ENCODE results near the gene FOXP1.
"Not testable (repeated sequence)": the region's sequence is repeated elsewhere in the genome, so short reads cannot be mapped to it uniquely, and the experiment has no call there.

The FOXP1 gene

DNA sequence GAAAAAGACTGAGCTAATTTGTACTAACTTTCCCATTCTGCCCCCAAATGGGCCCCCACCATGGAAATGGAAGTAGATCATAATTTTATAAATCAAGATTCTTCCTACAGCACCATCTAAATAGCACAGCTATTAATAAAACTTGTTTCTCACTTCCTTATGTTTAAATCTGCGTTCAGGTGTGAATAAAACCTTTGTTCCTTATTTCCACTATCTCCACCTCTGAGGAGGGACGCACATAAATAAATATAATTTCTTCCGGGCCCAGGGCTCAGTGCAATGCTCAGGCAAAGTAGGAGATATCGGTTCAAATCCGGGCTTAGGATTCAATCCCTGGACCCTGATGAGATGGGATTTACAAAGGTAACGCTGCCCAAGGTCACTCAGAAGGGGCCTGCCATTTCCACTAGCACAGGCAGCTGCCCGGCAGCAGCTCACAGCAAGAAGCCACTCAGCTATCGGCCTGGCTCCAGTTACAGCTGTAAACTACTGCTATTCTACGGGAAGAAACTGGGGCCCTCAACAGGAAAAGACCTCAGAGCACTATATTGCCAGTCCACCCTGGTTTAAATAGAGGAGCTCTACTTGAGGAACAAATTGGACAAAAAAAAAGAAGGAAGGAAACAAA is 52.5 kb downstream of the FOXP1 start:
- no peak for DNase-seq (ENCODE audit: low spot score)

DNA sequence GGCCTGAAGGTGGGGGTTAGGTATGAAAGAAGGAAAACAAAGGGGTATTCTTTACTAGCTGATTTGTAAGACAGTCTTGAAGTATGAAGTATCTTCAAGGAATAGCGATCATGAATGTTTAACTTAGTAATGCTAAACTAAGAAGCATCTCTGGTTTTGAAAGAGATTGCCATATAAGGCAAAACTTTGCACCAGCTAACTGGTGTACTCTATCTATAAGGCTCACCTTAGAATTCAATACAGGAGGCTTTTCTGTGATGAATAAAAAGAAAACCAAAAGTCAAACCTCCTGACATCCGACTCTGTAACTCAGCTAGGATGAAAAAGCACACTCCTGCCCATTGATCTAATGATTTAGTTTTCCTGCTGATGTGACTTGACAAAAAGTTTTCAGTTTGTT is 54.7 kb downstream of the FOXP1 start:
- no peak for DNase-seq (ENCODE audit: low spot score)

DNA sequence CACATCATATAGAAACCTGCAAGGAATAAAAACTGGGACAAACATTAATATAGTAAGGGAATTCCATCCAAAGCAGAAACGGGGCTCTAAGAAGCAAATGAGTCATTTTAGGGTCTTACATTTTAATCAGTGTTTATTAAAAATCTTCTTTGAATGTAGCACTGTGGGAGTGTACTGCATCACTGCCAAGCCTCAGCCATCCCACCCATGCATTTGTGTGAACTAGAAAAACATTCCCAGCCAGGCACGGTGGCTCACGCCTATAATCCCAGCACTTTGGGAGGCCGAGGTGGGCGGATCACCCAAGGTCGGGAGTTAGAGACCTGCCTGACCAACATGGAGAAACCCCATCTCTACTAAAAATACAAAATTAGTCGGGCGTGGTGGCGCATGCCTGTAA is 57.1 kb downstream of the FOXP1 start:
- DNase-seq (ENCODE audit: low spot score), result not testable (repeated sequence)

DNA sequence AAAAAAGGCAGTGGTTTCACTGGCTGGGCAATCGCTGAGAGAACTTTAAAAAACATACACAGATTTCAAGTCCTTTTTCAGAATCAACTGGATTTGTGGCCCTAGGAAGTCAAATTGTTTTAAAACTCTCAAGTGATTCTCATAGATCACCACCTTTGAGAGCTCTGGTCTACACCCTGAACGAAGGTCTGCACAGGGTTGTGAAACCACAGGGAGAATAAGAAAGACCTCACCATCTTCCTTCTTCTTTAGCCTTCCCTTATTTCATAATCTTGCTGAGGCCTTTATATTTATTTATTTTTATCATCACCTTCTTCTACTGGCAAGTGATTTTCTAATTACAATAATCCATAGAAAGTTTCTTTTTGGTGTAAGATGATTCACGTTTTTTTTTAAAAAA is 58.1 kb downstream of the FOXP1 start:
- no peak for DNase-seq (ENCODE audit: low spot score)

DNA sequence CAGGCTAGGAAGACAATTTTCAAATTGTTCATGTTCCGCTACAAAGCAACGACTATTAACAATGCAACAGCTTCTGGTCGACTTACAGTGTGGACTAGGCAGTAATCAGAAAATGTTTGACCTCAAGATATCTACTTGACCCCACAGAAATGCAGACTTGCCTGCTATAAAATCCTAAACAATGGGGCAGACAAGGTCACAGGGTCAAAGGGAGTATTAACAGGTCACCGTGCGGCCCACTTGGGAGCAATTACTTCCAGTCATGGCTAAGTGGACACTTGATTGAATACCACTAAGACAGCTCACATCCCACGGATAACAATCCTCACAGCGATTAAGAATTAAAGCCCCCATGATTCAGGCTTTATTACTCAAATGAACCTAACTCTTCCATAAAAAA is 58.9 kb downstream of the FOXP1 start:
- no peak for DNase-seq (ENCODE audit: low spot score)

DNA sequence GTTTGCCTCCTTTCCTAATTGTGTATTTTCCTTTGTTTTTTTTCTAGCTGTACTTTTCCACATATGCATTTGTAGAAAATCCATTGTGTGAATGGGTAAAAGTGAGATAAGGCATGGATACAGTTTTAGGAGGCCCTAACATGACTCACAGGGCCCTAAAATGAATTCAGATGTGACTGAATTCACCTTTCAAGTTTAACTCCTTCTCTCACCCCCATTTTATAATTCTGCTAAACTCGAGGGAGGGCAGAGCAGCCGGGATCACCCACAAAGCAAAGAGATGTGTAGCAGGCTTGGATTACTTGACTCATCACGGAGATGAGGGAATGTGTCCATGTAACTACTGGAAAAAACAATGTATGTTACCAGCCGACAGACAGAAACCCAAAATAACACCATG is 59.9 kb downstream of the FOXP1 start:
- no peak for DNase-seq (ENCODE audit: low spot score)

DNA sequence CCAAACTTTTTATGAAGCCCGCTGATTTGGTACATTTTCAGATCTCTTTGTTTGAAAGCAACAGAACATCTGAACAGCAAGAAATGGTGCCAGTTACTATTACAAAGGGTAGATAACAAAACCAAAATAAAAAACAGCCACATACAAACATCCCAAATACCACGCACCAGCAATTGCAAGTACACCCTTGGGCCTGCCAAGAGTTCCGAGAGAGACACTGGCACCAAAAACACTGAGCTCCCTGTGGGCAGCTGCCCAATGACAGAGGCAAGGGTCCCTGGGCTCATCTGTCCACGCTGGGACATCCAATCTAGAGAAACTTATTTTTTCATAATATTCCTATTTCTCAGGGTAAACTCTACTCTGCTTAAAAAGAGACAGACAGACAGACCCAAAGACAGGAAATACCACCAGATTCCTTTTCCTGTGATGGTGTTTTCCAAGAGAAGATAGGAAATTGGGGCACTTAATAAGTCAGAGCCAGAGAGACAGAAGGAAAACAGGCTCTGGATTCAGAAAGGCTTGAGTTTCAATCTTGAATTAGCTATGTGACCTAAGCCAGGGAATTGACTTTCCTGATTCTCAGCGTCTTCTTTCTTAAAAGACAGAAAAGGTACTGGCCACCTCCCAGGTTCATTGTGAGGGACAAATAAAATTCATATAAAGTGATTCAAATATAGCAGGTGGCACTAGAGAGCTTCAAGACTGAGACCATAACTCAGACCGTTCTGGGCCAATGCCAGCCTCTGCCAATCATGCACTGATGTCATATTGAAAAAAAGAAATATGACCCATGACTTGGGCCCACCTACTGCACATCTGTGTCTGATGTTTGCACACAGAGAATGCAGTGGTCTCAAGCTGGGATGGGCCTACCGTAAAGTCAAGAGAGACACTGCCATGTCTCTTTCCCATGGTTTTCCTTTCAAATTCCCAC is 61.3 kb downstream of the FOXP1 start:
- no peak for DNase-seq (ENCODE audit: low spot score)

DNA sequence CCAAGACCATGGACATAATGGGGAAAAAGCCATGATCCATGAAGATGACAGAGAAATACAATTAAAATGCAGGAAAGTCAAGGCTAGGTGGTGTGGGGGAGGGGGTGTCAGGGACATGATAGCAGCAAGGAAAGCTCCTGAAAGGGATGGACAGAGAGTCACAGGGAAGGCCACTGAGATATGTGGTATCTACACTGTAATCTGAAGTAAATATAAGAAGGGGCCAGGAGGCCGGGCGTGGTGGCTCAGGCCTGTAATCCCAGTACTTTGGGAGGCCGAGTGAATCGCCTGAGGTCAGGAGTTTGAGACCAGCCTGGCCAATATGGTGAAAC is 62.5 kb downstream of the FOXP1 start:
- DNase-seq (ENCODE audit: low spot score), result no peak

DNA sequence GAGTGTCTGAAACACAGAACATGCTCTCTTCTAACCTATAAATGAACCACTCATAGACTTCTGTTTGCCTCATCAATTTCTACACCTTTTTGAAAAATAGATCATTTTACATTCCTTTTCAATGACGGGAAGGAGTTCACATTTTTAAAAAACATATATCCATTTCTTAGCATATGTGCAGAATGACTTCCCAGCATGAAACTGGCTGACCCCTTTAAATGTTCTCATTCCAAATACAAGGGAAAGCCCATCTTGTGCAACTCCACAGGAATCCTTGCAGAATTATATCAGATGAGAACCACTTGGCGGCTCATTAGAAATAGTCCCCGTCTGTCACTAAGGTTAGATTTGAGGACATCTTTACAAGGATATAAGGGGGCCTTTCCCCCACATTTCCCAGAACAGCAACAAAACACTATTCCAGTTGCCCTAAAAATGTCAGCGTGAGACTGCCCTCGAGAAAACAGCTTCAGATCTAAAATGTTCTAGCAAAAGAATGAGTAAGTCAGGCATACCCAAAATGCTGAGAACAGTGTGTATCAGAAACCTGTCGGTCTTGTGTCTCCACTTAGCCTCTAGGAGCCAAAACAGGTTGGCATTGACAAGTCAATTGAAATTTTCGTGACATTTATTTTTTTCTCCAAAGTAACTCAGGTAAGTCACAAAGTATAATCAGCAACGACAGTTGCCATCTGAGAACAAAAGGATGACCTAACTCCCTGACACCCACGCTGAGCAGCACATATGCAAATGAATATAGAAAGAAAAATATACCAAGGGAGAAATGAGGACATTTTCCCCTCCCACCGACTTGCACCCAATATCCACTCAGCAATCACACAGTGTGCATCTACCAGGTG is 63.1 kb downstream of the FOXP1 start:
- DNase-seq (ENCODE audit: low spot score), result no peak

DNA sequence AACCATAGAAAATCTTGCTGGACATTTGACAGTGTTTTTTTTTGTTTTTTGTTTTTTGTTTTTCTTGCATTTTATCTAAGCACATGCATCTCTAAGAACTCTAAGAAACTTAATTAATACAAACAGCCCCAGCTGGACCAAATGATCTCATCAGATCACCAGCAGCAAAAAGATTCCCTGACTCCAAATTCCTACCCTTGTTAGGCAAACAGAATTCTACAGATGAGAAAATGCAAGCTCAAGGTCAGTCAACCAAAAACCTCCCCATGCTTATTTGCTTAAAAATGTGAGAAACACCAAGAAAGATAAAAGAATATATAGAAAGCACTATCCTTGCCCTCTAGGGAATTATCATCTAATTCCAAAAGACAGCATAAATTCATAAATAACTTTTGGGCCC is 65.4 kb downstream of the FOXP1 start:
- DNase-seq (ENCODE audit: low spot score), result no peak

DNA sequence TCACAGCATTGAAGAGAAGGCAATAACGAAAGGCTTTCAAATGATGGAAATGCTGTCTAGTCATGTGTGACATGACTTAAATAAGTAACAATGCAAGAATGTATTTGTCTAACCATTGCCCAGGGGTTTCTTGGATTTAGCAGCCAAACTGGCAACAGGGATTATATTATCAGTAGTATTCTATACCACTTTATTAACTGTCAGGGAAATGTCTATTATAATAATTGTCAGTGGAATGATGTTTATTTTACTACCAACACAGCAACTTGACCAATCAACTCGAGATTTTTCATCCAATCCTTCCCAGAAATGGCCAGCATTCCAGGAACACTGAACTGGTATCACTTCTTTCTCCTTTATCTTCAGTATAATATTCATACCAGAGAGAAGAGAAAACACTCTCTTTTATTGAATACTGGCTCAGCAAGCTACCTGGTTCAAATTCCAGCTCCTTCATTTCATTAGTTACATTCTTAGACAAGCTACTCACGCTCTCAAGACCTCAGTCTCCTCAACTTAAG is 66.2 kb downstream of the FOXP1 start:
- no peak for DNase-seq (ENCODE audit: low spot score)

DNA sequence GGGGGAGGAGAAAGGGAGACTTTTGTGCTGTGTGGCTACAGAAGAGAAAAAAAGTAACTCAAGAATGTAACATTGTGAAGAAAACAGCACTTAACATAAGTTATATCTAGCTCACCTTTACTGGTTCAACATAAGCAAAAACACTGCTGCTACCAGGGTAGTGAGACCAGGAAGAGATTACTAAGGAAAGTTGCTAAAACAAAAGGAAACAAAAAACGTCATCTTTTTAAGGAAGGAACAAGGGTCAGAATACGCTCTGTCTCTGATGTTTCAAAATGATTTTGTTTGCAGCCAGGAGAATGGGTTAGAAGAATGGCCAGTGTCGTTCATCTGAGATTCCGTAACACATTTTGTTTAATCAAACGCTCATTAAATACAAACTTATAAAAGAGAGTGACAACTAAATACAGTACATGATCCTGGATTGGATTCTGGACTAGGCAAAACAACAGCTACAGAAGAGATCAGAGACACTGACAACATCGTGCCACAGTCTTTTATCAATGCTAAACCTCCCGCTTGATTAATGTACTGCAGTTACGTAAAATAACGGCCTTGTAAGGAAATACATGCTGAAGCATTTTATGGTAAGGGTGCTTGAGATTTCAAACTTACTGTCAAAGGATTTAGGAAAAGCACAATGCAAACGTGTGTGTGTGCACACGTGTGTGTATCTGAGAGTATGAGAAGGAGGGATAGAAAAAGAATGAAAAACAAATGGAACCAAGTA is 67.7 kb downstream of the FOXP1 start:
- no peak for DNase-seq (ENCODE audit: low spot score)

DNA sequence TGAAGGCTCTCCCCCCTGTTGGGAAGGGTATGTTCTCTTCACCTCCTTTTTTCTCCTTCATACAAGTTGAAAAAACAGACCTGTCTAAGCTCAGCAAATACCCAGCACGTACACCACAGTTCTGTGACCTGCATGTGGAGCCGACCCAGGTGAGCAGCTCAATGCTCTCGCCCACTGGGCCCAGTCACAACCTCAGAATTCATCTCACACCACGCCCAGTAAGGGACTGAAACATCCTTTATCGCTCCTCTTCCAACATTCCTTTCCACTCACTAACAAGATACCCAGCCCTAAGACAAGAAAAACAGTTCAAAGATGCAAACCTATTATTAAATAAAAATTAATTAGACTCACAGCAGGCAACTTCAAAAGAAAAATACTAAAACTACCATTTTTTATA is 68.9 kb downstream of the FOXP1 start:
- no peak for DNase-seq (ENCODE audit: low spot score)

DNA sequence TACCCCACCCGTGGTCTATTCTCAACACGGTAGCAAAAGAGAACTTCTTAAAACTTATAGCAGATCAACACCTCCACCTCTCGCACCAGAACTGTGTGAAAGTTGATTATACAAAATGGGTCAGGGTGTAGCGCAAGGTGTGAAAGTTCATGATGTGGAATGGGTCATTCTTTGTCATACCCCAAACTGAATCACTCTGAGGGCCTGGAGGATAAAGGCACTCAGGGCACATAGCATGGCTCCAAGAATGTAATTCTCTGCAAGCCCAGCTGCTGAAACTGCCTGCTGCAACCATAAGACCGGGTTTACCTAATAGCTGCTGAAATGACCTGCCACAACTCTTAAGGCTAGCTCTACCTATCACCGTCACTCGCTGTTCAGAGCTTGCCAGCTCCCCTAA is 70.0 kb downstream of the FOXP1 start:
- no peak for DNase-seq (ENCODE audit: low spot score)

DNA sequence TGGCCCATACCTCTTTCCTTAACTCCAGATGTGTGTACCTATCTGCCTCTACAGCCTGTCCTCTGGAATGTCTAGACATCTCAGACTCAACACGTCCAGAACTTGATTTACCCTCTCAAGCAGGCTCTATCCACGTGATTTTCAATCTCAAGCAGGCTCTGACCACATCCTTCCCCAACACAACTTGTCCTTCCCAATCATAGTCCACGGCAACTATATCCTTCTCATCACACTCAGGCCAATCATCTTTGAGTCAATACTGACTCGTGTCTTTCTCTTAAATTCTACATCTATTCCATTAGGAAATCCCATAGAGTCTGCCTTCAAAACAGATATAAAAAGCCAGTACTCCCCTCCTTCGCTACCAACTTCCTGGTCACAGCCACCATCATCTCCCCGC is 70.4 kb downstream of the FOXP1 start:
- no peak for DNase-seq (ENCODE audit: low spot score)

DNA sequence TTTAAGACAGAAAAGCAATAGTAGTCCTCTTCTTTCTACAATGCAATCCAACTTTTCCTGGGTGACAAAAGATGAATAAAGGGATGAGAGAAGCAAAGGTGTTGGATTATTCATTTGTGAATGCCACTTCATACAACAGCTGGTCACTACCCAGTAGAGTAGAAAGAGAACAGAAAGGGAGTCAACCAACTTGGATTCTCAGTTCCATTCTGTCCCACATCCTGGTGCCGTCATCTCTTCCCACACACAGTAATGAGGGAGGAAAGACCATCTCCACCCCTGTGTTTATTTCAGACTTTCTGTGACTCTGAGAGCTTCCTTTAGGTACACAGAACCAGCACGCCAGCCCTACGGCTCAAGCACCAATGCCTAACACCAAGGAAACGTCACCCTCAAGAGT is 71.0 kb downstream of the FOXP1 start:
- DNase-seq (ENCODE audit: low spot score), result no peak

DNA sequence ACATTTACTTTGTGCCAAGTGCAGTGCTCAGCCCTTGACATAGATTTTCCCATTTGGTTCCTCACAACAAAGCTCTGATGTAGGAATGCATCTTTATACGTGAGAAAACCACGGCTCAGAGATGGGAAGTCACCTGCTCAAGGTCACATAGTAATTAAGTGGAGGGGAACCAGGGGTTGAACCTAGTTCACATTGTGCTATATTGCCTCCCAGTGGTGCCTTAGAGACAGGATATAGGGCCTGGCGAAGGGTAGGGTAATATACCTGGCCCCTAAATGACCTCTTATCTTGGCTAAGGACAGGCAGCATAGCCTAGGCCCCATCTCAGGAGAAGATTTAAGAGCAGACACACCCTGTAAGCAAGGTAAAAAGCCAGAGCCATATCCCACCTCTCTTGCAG is 71.5 kb downstream of the FOXP1 start:
- no peak for DNase-seq (ENCODE audit: low spot score)

DNA sequence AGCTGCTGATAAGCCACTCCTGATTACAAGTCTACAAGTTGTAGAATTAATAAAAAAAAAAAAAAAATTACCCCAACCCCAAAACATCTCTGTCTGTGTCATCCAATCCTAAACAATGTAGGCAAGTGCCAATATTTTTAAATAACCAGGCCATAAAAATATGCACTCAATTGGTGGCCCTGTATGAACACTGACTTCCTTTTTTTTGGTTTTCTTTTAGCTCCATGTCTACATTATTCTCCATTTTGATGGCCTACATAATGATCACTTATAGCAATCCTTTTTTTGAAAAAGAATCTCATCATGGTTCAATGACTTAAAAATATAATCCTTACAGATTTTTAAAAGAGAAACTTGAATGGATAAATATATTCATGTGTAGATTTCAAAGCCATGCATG is 72.1 kb downstream of the FOXP1 start:
- no peak for DNase-seq (ENCODE audit: low spot score)

DNA sequence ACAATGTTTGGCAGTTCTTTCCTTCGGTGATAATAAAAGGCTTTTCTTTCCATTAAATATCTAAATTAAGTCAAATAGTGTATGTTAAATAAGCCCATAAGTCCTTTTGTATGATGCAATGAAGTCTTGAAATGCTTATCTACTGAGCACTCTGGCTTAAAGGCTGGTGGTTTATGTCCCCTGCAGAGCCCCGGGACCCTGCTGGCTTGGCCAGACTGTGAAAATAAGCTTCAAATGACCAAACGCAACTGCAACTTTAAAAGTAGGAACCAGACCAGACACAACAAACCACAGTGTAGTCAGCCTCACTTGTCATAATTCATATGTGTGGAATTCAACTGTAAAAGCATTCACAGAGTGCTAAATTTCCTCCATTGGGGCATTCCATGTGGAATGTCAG is 72.5 kb downstream of the FOXP1 start:
- no peak for DNase-seq (ENCODE audit: low spot score)

DNA sequence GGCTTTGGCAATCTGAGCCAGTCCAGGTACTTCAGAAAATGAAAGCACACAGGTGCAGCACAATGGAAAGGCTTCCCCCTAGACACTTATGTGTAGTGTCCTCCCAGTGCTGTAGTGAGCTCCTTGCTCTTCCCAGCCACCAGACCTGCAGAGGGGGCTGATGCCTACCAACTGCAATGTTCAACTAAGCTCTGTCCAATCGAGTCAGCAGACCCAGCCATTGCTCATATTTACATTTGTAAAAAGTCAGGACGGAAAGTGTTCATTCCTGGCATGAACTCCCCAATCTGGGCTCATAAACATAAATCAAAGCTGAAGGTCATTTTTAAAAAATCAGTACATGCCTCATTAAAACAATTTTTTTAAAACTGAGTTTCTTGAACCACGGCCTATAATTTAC is 73.0 kb downstream of the FOXP1 start:
- DNase-seq (ENCODE audit: low spot score), result no peak

DNA sequence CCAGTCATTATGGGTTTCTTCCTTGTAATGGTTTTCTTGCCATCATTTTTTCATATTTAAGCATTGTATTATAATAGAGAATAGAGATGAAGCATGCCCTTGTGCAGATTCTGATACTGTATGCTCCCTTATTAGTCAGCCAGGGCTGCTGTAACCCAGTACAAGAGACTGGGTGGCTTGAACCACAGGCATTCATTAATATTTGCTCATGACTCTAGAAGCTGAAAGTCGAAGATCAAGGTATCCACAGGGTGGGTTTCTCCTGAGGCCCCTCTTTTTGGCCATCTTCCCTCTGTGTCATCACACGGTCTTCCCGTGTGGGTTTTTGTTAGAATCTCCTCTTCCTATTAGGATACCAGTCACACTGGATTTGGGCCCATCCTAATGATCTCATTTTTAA is 74.5 kb downstream of the FOXP1 start:
- DNase-seq (ENCODE audit: low spot score), result no peak

DNA sequence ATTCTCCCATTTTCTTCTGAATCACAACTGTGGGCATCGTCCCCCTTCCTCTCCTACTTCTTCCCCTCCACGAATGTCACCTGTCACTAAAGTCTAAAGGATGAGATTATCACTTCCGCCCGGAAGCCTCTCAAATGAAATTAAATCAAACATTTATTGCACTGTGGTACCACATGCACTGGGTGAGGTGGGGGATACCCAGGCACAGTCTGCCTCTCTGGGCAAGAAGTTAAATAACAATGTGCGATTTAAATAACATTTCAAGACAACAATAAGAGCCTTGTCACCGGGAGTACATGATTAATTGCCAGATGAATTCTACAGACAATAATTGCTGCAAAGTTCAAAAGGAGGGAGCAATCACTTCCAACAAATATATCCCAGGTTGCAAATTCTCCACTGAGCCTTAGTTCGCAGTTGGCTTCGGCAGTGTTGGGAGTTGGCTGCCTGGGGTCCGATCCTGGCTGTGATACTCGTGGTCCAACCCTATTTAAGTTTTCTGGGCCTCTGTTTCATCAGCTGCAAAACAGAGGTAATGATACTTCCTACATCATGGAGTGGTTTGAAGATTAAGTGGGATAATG is 77.7 kb downstream of the FOXP1 start:
- DNase-seq (ENCODE audit: low spot score), result no peak
